Measurements from ENCODE around the gene CERS4. TPM values are rescaled to one million over a fixed set of nuclear protein-coding genes. Genes with fewer than 3 reads are reported as not detected.

Gene CERS4
- total and polyA plus RNA-seq, 2 of the 8 experiments (the other 6 are each of a cell fraction or from before 2014, with no cell fraction given): 88.2 to 179 TPM

DNA sequence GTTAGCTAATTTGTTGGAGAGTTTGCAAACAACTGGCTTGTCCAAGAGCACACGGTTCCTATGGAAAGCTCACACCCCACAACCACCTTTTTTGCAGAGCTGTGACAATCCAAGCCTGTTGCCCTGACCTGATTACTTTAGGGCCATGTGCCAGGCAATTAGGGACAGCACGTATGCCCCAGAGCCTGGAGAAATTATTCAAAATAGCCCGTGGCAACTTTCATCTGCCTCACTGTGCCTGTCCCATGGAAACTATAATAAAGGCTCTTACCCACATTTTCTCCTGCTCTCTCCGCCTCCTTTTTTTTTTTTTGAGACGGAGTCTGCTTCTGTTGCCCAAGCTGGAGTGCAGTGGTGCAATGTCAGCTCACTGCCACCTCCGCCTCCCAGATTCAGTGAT is 41.2 kb upstream of the CERS4 start (continued):
- no peak for TF ChIP-seq HDAC6 (IDR thresholded peaks at IDR 0.05; ENCODE audit: low read depth, low read length)
- no peak for TF ChIP-seq KDM1A (IDR thresholded peaks at IDR 0.05; ENCODE audit: borderline replicate concordance, low read length)
- TF ChIP-seq SIX5 (IDR thresholded peaks at IDR 0.05; ENCODE audit: low read depth, low read length): no peak
- TF ChIP-seq SAP30 (IDR thresholded peaks at IDR 0.05; ENCODE audit: insufficient read depth, insufficient replicate concordance, low read length): no peak
- no peak for TF ChIP-seq TAF7 (optimal IDR thresholded peaks at IDR 0.05; ENCODE audit: borderline replicate concordance, low read depth, low read length)
- TF ChIP-seq CTBP2 (IDR thresholded peaks at IDR 0.05; ENCODE audit: borderline replicate concordance, insufficient read depth, insufficient read length, low read length): no peak
- TF ChIP-seq RAD21 (IDR thresholded peaks at IDR 0.05 in 1 of 2, conservative IDR thresholded peaks at IDR 0.05 in 1 of 2; ENCODE audit: low read depth in 2 of 2, low read length in 2 of 2): no peak
